Suprapubic skin (tissue), 4 donors: ENCODE results near the gene BCL2A1.

ENCODE experiments used
- CTCF ChIP-seq, 2 donors: fragments of 200-600 bp in 1 of 2; fragments of 450-650 bp in 1 of 2; sonication (generic) in 1 of 2; IDR thresholded peaks; one replicate each; pipeline ENCODE4 v1.5.1; 2016 to 2019; ENCODE audit warnings: antibody characterized with exemption in 2 of 2, mild to moderate bottlenecking in 1 of 2, moderate library complexity in 1 of 2
- EP300 ChIP-seq: sonication (generic); formaldehyde crosslinking; IDR thresholded peaks from one replicate; pipeline ENCODE4 v1.6.1; 2017; ENCODE audit warnings: antibody characterized with exemption
- POLR2A ChIP-seq, 2 donors: fragments of 450-650 bp; IDR thresholded peaks; one replicate each; pipeline ENCODE4 v1.6.1; 2017; ENCODE audit warnings: antibody characterized with exemption in 2 of 2, mild to moderate bottlenecking in 2 of 2, moderate library complexity in 2 of 2
- POLR2AphosphoS5 ChIP-seq, 3 donors: sonication (generic); formaldehyde crosslinking; IDR thresholded peaks; one replicate each; pipeline ENCODE4 v1.6.1; 2017; ENCODE audit warnings: antibody characterized with exemption in 3 of 3

GRCh38 chr15:79953951-79954444 lies 17.0 kb downstream of the BCL2A1 start:
- no peak for TF ChIP-seq CTCF (IDR thresholded peaks at IDR 0.05)
- no peak for TF ChIP-seq POLR2AphosphoS5 (IDR thresholded peaks at IDR 0.05)
- no peak for TF ChIP-seq POLR2A (IDR thresholded peaks at IDR 0.05)
- TF ChIP-seq EP300, result no peak
